22Rv1 (cell line): ENCODE data around the gene UBE2G1.

ENCODE experiments used
- CTCF ChIP-seq: fragments of 450-650 bp; IDR thresholded peaks from 2 replicates; pipeline ENCODE4 v1.5.1; 2017; ENCODE audit warnings: mild to moderate bottlenecking
- ZFX ChIP-seq: fragments of 450-650 bp; IDR thresholded peaks from 2 replicates; pipeline ENCODE4 v1.6.1; 2017; ENCODE audit warnings: antibody characterized with exemption, borderline replicate concordance

- TF ChIP-seq ZFX: no peak
- TF ChIP-seq CTCF: no peak
These were observed 119.8 kb downstream of the UBE2G1 start for GRCh38 chr17:4246674-4247073.
